Hepatocyte (in vitro differentiated cells): ENCODE results near the gene RAD9A. TPM values are rescaled to one million over a fixed set of nuclear protein-coding genes. Genes with fewer than 3 reads are reported as not detected.

Source experiments
- DNase-seq: peaks from one replicate; pipeline ENCODE4 v3.0.0-alpha.2; 2016; ENCODE audit warnings: low spot score
- H2AFZ ChIP-seq: fragments of 200-600 bp; sonication (generic); 2 replicates; pipeline ENCODE4 v1.6.0; 2016; ENCODE audit warnings: antibody characterized with exemption, mild to moderate bottlenecking
- H3K27ac ChIP-seq: fragments of 200-600 bp; sonication (generic); 2 replicates; pipeline ENCODE4 v1.5.1; 2016; ENCODE audit warnings: mild to moderate bottlenecking
- H3K27me3 ChIP-seq: fragments of 200-600 bp; sonication (generic); 2 replicates; pipeline ENCODE4 v1.6.1; 2016
- H3K36me3 ChIP-seq: fragments of 200-600 bp; sonication (generic); replicated peaks from 2 replicates; pipeline ENCODE4 v1.5.1; 2016; ENCODE audit warnings: low read depth; ENCODE audit not compliant: insufficient read depth
- H3K4me1 ChIP-seq: fragments of 200-600 bp; sonication (generic); 2 replicates; pipeline ENCODE4 v1.5.1; 2016; ENCODE audit warnings: mild to moderate bottlenecking, moderate library complexity; ENCODE audit not compliant: insufficient read depth
- H3K4me2 ChIP-seq: fragments of 200-600 bp; sonication (generic); 2 replicates; pipeline ENCODE4 v1.6.0; 2016
- H3K4me3 ChIP-seq: fragments of 200-600 bp; sonication (generic); 2 replicates; pipeline ENCODE4 v1.5.1; 2016; ENCODE audit warnings: mild to moderate bottlenecking
- H3K79me2 ChIP-seq: fragments of 200-600 bp; sonication (generic); 2 replicates; pipeline ENCODE4 v1.6.0; 2017; ENCODE audit warnings: mild to moderate bottlenecking
- H3K9me2 ChIP-seq: fragments of 200-600 bp; sonication (generic); replicated peaks from 2 replicates; pipeline ENCODE4 v1.6.0; 2017; ENCODE audit warnings: mild to moderate bottlenecking; ENCODE audit not compliant: insufficient read depth
- H3K9me3 ChIP-seq: fragments of 200-600 bp; sonication (generic); 2 replicates; pipeline ENCODE4 v1.5.1; 2016; ENCODE audit warnings: low read depth, mild to moderate bottlenecking
- H4K20me1 ChIP-seq: fragments of 200-600 bp; sonication (generic); 2 replicates; pipeline ENCODE4 v1.6.0; 2016; ENCODE audit warnings: mild to moderate bottlenecking; ENCODE audit not compliant: insufficient read depth, poor library complexity, severe bottlenecking
- CTCF ChIP-seq: fragments of 200-600 bp; sonication (generic); IDR thresholded peaks from 2 replicates; pipeline ENCODE4 v1.5.1; 2016; ENCODE audit warnings: antibody characterized with exemption, mild to moderate bottlenecking; ENCODE audit not compliant: poor library complexity
- EZH2 ChIP-seq: fragments of 200-600 bp; sonication (generic); IDR thresholded peaks from 2 replicates; pipeline ENCODE4 v1.6.1; 2016; ENCODE audit warnings: antibody characterized with exemption, mild to moderate bottlenecking, borderline replicate concordance
- EZH2phosphoT487 ChIP-seq: fragments of 200-600 bp; sonication (generic); IDR thresholded peaks from one replicate; pipeline ENCODE4 v1.6.1; 2018; ENCODE audit warnings: antibody characterized with exemption, mild to moderate bottlenecking, low read depth, moderate library complexity; ENCODE audit not compliant: unreplicated experiment, severe bottlenecking
- WGBS: methylation state at CpG from one replicate; pipeline ENCODE4 v1.1.6; 2016; ENCODE audit warnings: low lambda C conversion rate; ENCODE audit errors: missing lambda C conversion rate; 5-methylcytosine and 5-hydroxymethylcytosine counted together
- polyA plus RNA-seq: library from polyadenylated mRNA; unstranded; fragments of >200 nt; fragmentation: Nextera tagmentation; extraction: Ambion mirVana; gene quantifications from 2 replicates; pipeline ENCODE4 v1.2.1, GENCODE V29; 2016
- total RNA-seq: library from RNA; depleted of rRNA; stranded (reverse); fragments of >200 nt; gene quantifications from 2 replicates; pipeline ENCODE4 v1.2.3, GENCODE V29; 2014

RAD9A gene
- total and polyA plus RNA-seq, 2 experiments from 2014 or later: 20.2 to 24.0 TPM

- Histone ChIP-seq H3K4me2 (no peak overlapping the region), H3K27me3 (no peaks in the 10 kb centered on the region), H4K20me1 (no peaks in the 10 kb centered on the region), H3K4me1 (peaks cover 4% of the 10 kb centered on the region), H3K4me3 (no peak overlapping the region), H3K79me2 (peaks cover 13% of the 10 kb centered on the region), H3K36me3 (no peaks in the 10 kb centered on the region), H3K27ac (no peak overlapping the region), H3K9me3 (no peaks in the 10 kb centered on the region), H3K9me2 (no peaks in the 10 kb centered on the region), H2AFZ (no peak overlapping the region)
- TF ChIP-seq EZH2 (no peak), EZH2phosphoT487 (no peak), CTCF (no peak)
- WGBS: 93% methylated on average over 23 of the region's 23 CpGs
- DNase-seq: no peak
Observed at GRCh38 chr11:67434395-67434881, 42.7 kb downstream of the RAD9A start.

GRCh38 chr11:67435031-67435726, 43.4 kb downstream of the RAD9A start:
- no peak overlapping the region for H3K27ac ChIP-seq
- H3K27me3 ChIP-seq: no peaks in the 10 kb centered on the region
- 89% methylated on average over 19 of the region's 26 CpGs for WGBS
- no peak overlapping the region for H3K4me2 ChIP-seq
- no peaks in the 10 kb centered on the region for H3K9me3 ChIP-seq
- H2AFZ ChIP-seq: no peak overlapping the region
- no peak for DNase-seq
- H4K20me1 ChIP-seq: no peaks in the 10 kb centered on the region
- no peak overlapping the region for H3K4me3 ChIP-seq
- peaks cover 6% of the 10 kb centered on the region for H3K79me2 ChIP-seq
- no peaks in the 10 kb centered on the region for H3K9me2 ChIP-seq
- no peaks in the 10 kb centered on the region for H3K36me3 ChIP-seq
- TF ChIP-seq CTCF (no peak), EZH2 (no peak), EZH2phosphoT487 (no peak)
- no peaks in the 10 kb centered on the region for H3K4me1 ChIP-seq

- Histone ChIP-seq H3K9me2 (no peaks in the 10 kb centered on the region), H3K9me3 (no peaks in the 10 kb centered on the region), H3K4me3 (no peak overlapping the region), H3K4me1 (no peaks in the 10 kb centered on the region), H4K20me1 (no peaks in the 10 kb centered on the region), H3K27me3 (no peaks in the 10 kb centered on the region), H3K36me3 (no peaks in the 10 kb centered on the region), H2AFZ (no peak overlapping the region), H3K4me2 (no peak overlapping the region), H3K27ac (no peak overlapping the region), H3K79me2 (no peaks in the 10 kb centered on the region)
- TF ChIP-seq CTCF (no peak), EZH2phosphoT487 (no peak), EZH2 (no peak)
- 95% methylated on average over 37 of the region's 38 CpGs for WGBS
- no peak for DNase-seq
Observed at GRCh38 chr11:67435727-67436458, 44.1 kb downstream of the RAD9A start.
